CD4-positive, alpha-beta T cell treated with Interleukin-15 for 4 hours (primary cell): ENCODE measurements around the gene TMEM37.

ENCODE experiments used
- DNase-seq: peaks from one replicate; pipeline ENCODE4 v3.0.0-alpha.2; 2020; ENCODE audit warnings: low spot score

TMEM37 gene

DNA sequence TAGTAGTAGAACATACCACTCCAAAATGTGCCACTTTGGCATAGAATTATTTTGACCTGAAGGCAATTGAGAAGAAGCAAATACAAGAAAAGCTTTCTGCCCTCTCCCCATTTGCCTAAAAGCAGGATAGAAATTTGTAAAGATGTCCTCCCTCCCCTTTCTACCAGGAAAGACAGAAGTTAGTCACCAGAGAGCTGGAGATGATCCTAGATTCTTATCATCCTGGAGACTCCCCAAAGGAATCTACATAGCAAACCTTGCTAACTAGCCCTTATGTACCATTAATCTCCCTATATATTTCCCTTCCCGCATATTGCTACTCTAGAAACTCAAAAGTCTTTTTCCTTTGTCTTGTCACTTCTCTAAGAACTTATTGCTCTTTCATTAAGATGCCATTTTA, 12.6 kb upstream of the TMEM37 start:
- no peak for DNase-seq

- DNase-seq = no peak
Observed at GRCh38 chr2:119419803-119420508, 11.7 kb upstream of the TMEM37 start.

GRCh38 chr2:119421304-119421703, 10.3 kb upstream of the TMEM37 start:
- no peak for DNase-seq

- no peak for DNase-seq
Observed at GRCh38 chr2:119421741-119422140, 9.9 kb upstream of the TMEM37 start.

GRCh38 chr2:119422360-119423107, 9.1 kb upstream of the TMEM37 start:
- DNase-seq = no peak

DNA sequence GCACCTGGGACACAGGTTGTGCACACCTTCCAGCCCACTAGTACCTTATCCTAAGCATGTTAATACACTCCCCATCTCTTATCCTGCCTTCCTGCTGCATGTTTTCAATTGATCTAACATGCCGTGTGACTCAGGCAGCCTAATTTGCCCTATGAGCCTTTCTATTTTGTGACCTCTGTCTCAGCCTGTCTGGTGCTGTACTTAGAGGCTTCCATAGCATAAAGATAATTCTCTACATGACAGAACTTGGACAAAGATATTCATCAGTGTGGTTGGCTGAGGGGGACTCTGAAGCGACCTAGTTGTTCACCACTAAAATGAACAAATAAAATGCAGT, 8.6 kb upstream of the TMEM37 start:
- no peak for DNase-seq

DNA sequence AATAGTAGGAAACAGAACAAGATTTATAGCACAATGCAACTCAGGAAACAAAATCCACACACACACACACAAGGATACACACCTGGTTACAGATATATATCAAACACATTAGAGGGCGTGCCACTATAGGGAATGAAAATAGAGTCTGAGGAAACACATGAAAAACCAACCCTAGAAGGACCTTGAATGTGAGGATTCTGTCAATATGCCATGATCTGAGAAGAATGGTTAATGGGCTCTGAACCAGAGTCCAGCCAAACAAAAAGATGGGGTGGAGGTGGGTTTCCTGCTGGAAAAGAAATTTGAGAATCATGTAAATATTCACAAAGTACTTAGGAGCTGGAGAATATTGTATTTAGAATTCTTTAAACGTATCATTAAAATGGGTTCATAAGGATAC, 7.8 kb upstream of the TMEM37 start:
- DNase-seq = no peak

DNA sequence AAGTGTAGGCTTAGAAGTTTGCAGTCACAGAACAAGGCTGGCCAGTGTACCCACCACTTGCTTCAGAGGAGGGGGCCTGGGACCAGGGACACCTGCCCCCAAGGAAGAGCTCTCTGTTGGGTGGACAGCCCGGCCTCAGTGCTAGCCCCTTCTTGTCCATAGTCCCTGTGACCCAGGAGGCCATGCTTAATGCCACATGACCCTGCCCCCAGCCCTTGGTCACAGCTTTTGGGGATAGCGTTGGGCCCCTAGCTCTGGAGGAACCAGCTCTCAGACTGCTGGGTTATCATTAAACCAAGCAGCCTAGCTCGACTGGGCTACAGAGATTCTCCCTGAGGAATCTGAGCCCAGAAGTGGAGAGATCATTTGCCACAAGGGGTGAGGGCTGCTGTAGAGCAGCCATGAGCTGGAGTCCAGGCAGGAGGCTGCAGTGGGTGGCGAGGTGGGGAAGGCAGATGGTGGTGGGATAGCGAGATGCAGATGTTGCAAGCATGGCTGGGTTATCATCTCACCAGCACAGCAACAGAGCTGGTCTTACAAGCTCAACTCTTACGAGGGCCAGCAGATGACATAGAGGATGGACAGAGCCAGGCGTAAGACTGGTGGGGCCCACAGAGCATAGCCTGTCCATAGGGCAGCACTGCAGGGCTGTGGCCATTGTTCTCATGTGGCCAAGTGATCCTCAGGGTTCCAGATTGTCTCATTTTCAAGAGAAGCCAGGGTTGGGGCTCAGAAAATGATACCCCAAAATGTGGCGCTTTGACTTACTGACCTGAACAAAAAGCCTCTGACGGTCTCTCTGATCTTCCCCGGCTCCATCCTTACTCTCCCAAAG, 7.2 kb upstream of the TMEM37 start:
- no peak for DNase-seq

- no peak for DNase-seq
Observed at GRCh38 chr2:119425119-119425405, 6.6 kb upstream of the TMEM37 start.

DNA sequence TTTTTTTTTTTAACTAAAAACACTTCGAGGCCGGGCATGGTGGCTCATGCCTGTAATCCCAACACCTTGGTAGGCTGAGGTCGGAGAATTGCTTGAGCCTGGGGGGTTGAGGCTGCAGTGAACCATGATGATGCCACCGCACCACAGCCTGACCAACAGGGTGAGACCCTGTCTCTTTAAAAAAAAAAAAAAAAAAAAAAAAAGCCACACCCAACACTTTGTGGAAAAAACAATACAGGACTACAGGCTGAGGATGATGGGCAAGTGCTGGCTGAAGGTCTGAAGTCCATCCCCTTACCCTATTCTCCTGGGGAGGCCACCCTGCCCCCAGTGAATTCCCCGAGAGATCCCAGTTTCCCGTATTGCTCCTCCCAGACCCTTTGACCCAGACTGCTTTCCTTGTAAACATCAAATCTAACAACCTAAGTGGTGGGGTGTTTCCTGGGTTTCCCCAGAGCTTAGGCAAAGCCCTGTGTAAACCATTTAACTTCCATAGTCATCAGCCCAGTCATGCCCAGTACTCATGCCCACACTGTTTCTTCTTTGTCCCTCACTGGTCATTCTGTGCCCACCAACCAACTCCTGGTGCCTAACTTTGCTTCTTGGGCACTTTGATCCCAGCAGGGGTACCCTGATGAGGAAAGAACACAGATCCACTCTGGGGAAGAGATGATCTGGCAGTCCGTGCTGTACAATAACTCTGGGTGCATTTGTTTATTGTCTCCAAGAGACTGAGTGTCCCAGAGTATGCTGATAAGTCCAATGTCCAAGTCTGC, 5.8 kb upstream of the TMEM37 start:
- no peak for DNase-seq

DNA sequence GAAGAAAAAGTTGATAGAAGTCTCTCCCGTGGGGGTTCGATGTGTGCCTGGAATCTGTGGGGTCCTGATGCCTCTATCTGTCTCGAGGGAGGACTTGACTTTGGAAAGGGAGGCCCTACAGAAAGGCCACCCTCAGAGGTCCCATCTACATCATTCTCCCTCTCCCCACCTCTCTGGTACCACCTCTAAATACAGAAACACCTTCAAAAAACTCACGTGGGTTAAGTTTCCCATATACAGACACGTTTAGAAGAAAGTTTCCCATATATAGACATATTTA, 5.3 kb upstream of the TMEM37 start:
- no peak for DNase-seq

DNA sequence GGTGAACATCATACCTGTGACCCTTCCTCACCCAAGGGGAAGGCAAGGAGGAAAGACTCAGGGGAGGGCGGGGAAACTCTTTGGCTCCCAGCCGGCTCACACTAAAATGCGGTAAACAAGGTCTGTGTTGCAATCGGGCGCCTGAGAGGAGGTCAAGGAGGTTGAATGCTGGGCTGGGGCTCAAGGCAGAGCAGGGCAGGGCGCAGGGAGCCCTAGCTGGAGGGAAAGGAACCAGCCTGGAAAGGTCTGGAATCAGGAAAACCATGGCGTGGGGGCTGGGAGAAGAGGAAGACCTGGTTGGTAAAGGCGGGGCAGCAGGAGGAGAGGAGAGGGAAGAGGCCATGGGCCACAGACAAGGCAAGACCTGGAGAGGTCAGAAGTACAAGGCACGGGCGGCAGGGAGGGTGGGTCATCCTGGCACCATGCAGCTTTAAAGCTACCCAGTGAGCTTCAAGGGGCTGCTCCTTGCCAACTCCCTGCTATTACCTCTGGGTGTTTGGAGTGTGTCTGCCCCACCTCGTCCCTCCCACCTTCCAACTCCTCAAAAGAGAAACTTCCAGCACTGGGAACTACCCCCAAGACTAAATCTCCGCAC, 4.8 kb upstream of the TMEM37 start:
- no peak for DNase-seq

DNA sequence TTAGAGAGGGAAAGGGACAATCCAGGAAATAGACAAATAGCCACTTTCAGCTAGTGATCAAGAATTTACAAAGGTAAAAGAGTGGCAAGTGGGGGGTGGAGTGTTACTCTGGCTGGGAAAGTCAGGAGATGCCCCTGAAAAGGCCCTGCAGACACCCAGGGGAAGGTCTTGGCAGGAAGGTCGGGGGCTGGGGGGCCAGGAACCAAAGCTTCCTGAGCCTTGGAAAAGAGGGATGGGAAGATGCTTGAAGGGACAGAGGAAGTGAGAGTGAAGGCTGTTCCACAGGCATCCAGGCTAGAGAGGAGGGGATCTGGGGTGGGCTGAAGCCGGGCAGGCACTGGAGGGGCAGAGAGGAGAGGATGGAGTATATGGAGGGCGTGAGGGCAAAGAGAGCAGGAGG, 3.9 kb upstream of the TMEM37 start:
- no peak for DNase-seq

DNA sequence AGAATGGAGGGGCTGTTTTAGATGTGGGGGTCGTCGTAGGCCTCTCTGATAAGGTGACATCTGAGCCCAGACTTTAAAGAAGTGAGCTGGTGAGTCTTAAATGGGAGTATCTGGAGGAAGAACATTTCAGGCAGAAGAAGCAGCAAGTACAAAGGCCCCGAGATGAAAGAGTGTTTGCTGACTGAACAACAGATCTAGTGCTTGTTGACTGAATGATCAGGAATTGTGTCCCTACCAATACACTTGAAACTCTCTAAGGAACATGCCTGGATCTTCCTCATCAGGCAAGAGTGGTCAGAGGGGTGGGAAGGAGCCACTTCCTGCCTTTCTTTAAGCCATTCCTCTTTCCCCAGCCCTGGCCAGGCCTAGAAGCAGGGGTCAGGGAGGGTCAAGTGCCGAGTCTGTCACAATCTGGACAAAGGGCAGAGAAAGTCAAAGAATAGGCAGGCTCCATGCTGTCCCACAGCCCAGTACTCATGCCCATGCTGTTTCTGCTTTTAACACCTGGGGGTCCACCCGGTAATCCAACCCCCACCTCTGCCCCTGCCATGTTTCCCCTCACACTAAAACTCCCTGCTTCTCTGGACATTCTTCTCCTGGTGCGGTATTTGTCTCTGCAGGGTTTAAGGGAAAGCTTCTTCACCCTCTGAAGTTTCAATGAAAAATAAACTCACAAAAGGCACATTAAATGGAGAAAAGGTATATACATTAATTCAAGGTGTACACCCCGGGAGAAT, 3.0 kb upstream of the TMEM37 start:
- no peak for DNase-seq

GRCh38 chr2:119429225-119429981, 2.3 kb upstream of the TMEM37 start:
- DNase-seq = no peak

GRCh38 chr2:119430023-119430498, 1.6 kb upstream of the TMEM37 start:
- no peak for DNase-seq

DNA sequence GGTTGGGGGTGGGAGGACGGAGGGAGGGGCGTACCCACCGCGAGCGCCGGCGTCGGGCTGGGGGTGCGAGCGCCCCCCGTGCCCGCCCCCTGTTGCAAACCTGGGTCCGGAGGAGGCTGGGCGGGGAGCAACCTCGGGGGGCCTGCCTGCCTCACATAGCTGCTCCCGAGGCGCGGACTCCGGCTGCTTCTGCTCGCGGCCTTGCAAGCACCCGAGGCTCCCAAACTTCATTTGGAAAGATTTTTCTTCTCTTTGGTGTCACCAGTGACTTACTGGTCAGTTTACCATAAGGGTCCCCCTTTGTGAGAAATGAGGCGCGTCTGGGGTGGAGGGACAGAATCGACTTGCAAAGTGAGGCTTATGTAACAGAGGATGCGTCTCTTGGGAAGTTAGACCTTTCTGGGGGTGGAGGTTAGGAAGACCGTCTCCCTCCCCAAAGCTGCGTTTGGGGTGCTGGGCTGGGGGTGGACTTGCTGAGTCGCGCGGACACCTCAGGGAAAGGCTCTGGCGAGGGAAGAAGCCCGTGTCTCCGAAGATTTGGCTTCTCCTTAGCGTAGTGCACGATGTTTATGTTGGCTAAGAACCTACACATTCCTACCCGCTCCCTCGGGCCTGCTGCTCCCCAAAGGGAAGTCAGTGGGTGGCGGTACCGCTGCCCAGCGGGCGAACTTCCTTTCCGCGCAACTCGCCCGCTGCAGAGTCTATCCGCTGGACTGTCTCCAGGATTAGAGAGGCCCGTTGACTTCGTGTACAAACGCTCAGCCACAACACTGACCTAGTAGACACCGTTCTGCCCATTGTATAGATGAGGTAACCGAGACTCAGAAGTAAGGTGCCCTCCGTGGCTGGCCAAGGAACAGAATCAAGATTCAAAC, 559 bp downstream of the TMEM37 start:
- DNase-seq = no peak

- DNase-seq = no peak
Observed at GRCh38 chr2:119432851-119433522, 1.3 kb downstream of the TMEM37 start.
